ENCODE results near the gene THEMIS2. TPM values are rescaled to one million over a fixed set of nuclear protein-coding genes. Genes with fewer than 3 reads are reported as not detected.

THEMIS2 gene
- total and polyA plus RNA-seq, 9 of the 15 experiments (the other 6 are each of a cell fraction or from before 2014, with no cell fraction given): 2.3 to 12.7 (median 8.0) TPM

- TF ChIP-seq E2F6 (IDR thresholded peaks at IDR 0.05; ENCODE audit: borderline replicate concordance in 1 of 2, extremely low read depth in 1 of 2, insufficient read depth in 1 of 2, insufficient read length in 1 of 2, low read depth in 1 of 2, low read length in 1 of 2, poor library complexity in 1 of 2, severe bottlenecking in 1 of 2) (peak in 1 of 2 experiments; percentile 26), MYC (IDR thresholded peaks at IDR 0.05; ENCODE audit: low read depth, low read length) (peak; percentile 74), MYC (CRISPR knock-in tag; IDR thresholded peaks at IDR 0.05; ENCODE audit: borderline replicate concordance, low read depth) (0 out of 2 replicates have a peak, but pooled peaks have one; percentile 22), ATF1 (CRISPR knock-in tag; IDR thresholded peaks at IDR 0.05) (no peak), ATF1 (tag; IDR thresholded peaks at IDR 0.05) (peak; percentile 16; the same call in 1 of the 2 replicates), ARID1B (IDR thresholded peaks at IDR 0.05) (peak; percentile 34), PURB (CRISPR knock-in tag; IDR thresholded peaks at IDR 0.05; ENCODE audit: low read depth) (no peak), ZNF592 (IDR thresholded peaks at IDR 0.05) (peak; percentile 31; the same call in 1 of the 2 replicates), CTBP1 (IDR thresholded peaks at IDR 0.05; ENCODE audit: borderline replicate concordance) (peak; percentile 68; the same call in 1 of the 2 replicates), CC2D1A (IDR thresholded peaks at IDR 0.05) (peak; percentile 90), ZKSCAN3 (CRISPR knock-in tag; IDR thresholded peaks at IDR 0.05) (no peak), STAG1 (CRISPR knock-in tag; IDR thresholded peaks at IDR 0.05; ENCODE audit: borderline replicate concordance) (peak; percentile 89; the same call in 1 of the 2 replicates), FOXJ3 (CRISPR knock-in tag; IDR thresholded peaks at IDR 0.05) (no peak), TCF7 (IDR thresholded peaks at IDR 0.05; ENCODE audit: borderline replicate concordance) (0 out of 2 replicates have a peak, but pooled peaks have one; percentile 54), FOXA3 (CRISPR knock-in tag; conservative IDR thresholded peaks at IDR 0.05 in 1 of 2, IDR thresholded peaks at IDR 0.05 in 1 of 2) (peak; percentile 7 to 62; a peak in 2 of 4 replicates), MIER1 (IDR thresholded peaks at IDR 0.05; ENCODE audit: low read depth) (no peak), ZNF511 (CRISPR knock-in tag; IDR thresholded peaks at IDR 0.05) (no peak), U2AF2 (optimal IDR thresholded peaks at IDR 0.05; ENCODE audit: low read depth, low read length) (no peak), ARID3A (IDR thresholded peaks at IDR 0.05; ENCODE audit: borderline replicate concordance, low read depth, low read length) (peak; percentile 64; the same call in 1 of the 2 replicates), XRCC5 (IDR thresholded peaks at IDR 0.05; ENCODE audit: low read depth, low read length) (peak; percentile 91; the same call in 1 of the 2 replicates)
These were observed 14.0 kb upstream of the THEMIS2 start (continued) for GRCh38 chr1:27858072-27858948.
